SK-N-SH (cell line): ENCODE data around the gene GRIK5. TPM values are rescaled to one million over a fixed set of nuclear protein-coding genes. Genes with fewer than 3 reads are reported as not detected.
A peak's percentile ranks its signal among the peaks of the same experiment; 100 is the strongest.
"Not testable (repeated sequence)": the region's sequence is repeated elsewhere in the genome, so short reads cannot be mapped to it uniquely, and the experiment has no call there.

ENCODE experiments used
- CTCF ChIA-PET: fragments of 300-600, 350-600 bp; formaldehyde crosslinking; extraction: SDS; loops from one replicate; lab custom pipeline; 2021; lab: Yijun Ruan, JAX
- POLR2A ChIA-PET: fragments of 350-600 bp; sonication (Branson Sonifier 250); formaldehyde crosslinking; extraction: SDS; loops from one replicate; lab custom pipeline; 2020; ENCODE audit warnings: antibody characterized with exemption, inconsistent platforms; lab: Yijun Ruan, JAX
- DNase-seq: peaks from one replicate; pipeline ENCODE4 v3.0.0; 2012
- H2AFZ ChIP-seq: fragments of 200-600 bp; sonication (generic); 2 replicates; pipeline ENCODE4 v1.8.1; 2016; ENCODE audit warnings: antibody characterized with exemption, mild to moderate bottlenecking, low read depth
- H3F3A ChIP-seq: fragments of 200-600 bp; sonication (generic); replicated peaks from 2 replicates; pipeline ENCODE3; 2016; ENCODE audit warnings: antibody characterized with exemption, mild to moderate bottlenecking; ENCODE audit not compliant: insufficient read depth
- H3K27ac ChIP-seq, 2 experiments: fragments of 200-500 bp in 1 of 2; fragments of 200-600 bp in 1 of 2; sonication (Bioruptor generic) in 1 of 2; sonication (generic), shearing (Covaris generic) in 1 of 2; 2 replicates each; pipeline versions ENCODE4 v1.5.1 to v1.6.1; 2014 to 2016; ENCODE audit warnings: low read depth in 2 of 2, inconsistent platforms in 1 of 2, low read length in 1 of 2, mild to moderate bottlenecking in 1 of 2, mixed read lengths in 1 of 2
- H3K27me3 ChIP-seq: fragments of 200-600 bp; sonication (generic), shearing (Covaris generic); 2 replicates; pipeline ENCODE4 v1.6.1; 2016; ENCODE audit warnings: mixed run types; ENCODE audit not compliant: insufficient read depth
- H3K36me3 ChIP-seq, 2 experiments: fragments of 200-500 bp in 1 of 2; fragments of 200-600 bp in 1 of 2; sonication (Bioruptor generic) in 1 of 2; sonication (generic) in 1 of 2; replicated peaks in 1 of 2; 2 replicates each; pipeline versions ENCODE3 to v1.5.1; 2014 to 2016; ENCODE audit warnings: low read length in 1 of 2, mild to moderate bottlenecking in 1 of 2; ENCODE audit not compliant: insufficient read depth in 2 of 2, control insufficient read depth in 1 of 2
- H3K4me1 ChIP-seq, 2 experiments: fragments of 200-500 bp in 1 of 2; fragments of 200-600 bp in 1 of 2; sonication (Bioruptor generic) in 1 of 2; sonication (generic), shearing (Covaris generic) in 1 of 2; 2 replicates each; pipeline versions ENCODE4 v1.5.1 to v1.6.1; 2014 to 2016; ENCODE audit warnings: low read depth in 1 of 2, low read length in 1 of 2, mixed run types in 1 of 2; ENCODE audit not compliant: insufficient read depth in 2 of 2, control insufficient read depth in 1 of 2
- H3K4me2 ChIP-seq: fragments of 200-600 bp; sonication (generic), shearing (Covaris generic); 2 replicates; pipeline ENCODE4 v1.6.1; 2017; ENCODE audit warnings: mixed run types
- H3K4me3 ChIP-seq, 2 experiments: fragments of 200-500 bp in 1 of 2; fragments of 200-600 bp in 1 of 2; sonication (Bioruptor generic) in 1 of 2; sonication (generic), shearing (Covaris generic) in 1 of 2; 2 replicates each; pipeline versions ENCODE4 v1.5.1 to v1.8.1; 2014 to 2016; ENCODE audit warnings: low read depth in 2 of 2, inconsistent platforms in 1 of 2, low read length in 1 of 2, mild to moderate bottlenecking in 1 of 2, mixed read lengths in 1 of 2, moderate library complexity in 1 of 2
- H3K79me2 ChIP-seq: fragments of 200-600 bp; sonication (generic); 2 replicates; pipeline ENCODE4 v1.8.1; 2017; ENCODE audit warnings: mild to moderate bottlenecking; ENCODE audit not compliant: insufficient read depth
- H3K9ac ChIP-seq: fragments of 200-600 bp; sonication (generic); 2 replicates; pipeline ENCODE4 v1.6.1; 2017; ENCODE audit warnings: mixed run types
- H3K9me2 ChIP-seq: fragments of 200-600 bp; sonication (generic); 2 replicates; pipeline ENCODE4 v1.6.1; 2017; ENCODE audit warnings: mixed run types
- H3K9me3 ChIP-seq: fragments of 200-600 bp; sonication (generic); 2 replicates; pipeline ENCODE4 v1.6.1; 2017; ENCODE audit warnings: mixed run types, mild to moderate bottlenecking, moderate library complexity
- H4K20me1 ChIP-seq: fragments of 200-600 bp; sonication (generic); 2 replicates; pipeline ENCODE4 v1.6.1; 2017; ENCODE audit warnings: mild to moderate bottlenecking, mixed run types; ENCODE audit not compliant: insufficient read depth
- MXI1 ChIP-seq: IDR thresholded peaks from 2 replicates; pipeline ENCODE4 v1.6.1; 2012; ENCODE audit warnings: mild to moderate bottlenecking, low read depth, low read length, improper control_type of control experiment
- RFX5 ChIP-seq: IDR thresholded peaks from 2 replicates; pipeline ENCODE4 v1.6.1; 2012; ENCODE audit warnings: mild to moderate bottlenecking, improper control_type of control experiment, low read length
- WGBS: methylation state at CpG from one replicate; pipeline ENCODE4 v1.1.6; 2017; ENCODE audit warnings: low lambda C conversion rate; 5-methylcytosine and 5-hydroxymethylcytosine counted together
- polyA plus RNA-seq, 3 experiments: library from polyadenylated mRNA; depleted of rRNA; stranded (reverse); fragments of >200 nt; gene quantifications; 2 replicates each; pipeline ENCODE4 v1.2.3, GENCODE V29; 2012
- TF ChIP-seq, protein P1 (sequence below): IDR thresholded peaks from 2 replicates; pipeline ENCODE4; 2012
- TF ChIP-seq, protein P2 (sequence below): fragments of 150-350 bp; IDR thresholded peaks from 2 replicates; pipeline ENCODE4 v1.6.1; 2016; ENCODE audit warnings: mild to moderate bottlenecking, low read depth, low read length

The GRIK5 gene
- polyA plus RNA-seq, 1 of the 3 experiments (the other 2 are of a cell fraction): 2.4 TPM

DNA sequence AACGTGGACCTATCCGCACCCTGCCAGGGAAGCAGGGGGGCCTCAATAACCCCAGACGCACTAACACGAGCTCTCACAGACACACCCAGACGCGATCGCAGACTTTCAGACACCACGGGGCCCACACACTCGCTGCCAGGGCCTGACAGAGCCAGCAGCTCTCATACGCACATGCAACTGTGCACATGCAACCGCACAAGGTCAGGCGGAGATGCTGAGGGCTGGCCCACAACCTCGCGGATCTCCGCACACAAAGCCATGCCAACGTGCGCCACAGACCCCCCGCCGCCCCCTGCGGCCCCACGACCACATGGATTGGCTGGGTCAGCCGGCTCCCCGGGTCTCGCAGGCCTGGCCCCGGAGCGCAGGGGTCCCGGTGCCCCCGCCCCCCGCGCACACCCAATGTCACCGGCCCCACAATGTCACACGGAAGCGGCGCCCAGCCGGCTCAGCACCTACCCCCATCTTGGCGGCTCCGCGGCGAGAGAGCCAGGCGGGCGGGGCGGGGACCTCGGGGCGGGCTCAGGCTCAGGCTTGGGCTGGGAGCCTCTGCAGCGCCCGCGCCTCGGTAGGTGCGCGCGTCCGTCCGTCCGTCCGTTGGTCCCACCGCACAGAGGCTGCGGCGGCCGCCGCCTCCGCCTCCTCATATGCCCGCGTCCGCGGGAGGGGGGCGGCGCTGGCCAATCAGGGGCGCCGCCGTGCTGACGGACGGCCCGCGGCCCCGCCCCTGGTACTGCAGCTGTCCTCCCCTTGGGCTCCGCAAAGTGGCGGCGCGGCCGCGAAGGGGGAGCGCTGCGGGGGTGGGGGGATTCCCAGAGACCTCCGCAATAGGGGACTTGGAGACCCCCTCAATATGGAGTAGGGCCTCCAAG, 76.2 kb downstream of the GRIK5 start, which contains the start of gene ATP1A3:
Gene ATP1A3 (minus strand): TSS at position 619 of the 872 bp plus-strand sequence. CDS start 154 bp downstream, at position 465.
- WGBS: 2% methylated on average over 40 of the region's 84 CpGs

DNA sequence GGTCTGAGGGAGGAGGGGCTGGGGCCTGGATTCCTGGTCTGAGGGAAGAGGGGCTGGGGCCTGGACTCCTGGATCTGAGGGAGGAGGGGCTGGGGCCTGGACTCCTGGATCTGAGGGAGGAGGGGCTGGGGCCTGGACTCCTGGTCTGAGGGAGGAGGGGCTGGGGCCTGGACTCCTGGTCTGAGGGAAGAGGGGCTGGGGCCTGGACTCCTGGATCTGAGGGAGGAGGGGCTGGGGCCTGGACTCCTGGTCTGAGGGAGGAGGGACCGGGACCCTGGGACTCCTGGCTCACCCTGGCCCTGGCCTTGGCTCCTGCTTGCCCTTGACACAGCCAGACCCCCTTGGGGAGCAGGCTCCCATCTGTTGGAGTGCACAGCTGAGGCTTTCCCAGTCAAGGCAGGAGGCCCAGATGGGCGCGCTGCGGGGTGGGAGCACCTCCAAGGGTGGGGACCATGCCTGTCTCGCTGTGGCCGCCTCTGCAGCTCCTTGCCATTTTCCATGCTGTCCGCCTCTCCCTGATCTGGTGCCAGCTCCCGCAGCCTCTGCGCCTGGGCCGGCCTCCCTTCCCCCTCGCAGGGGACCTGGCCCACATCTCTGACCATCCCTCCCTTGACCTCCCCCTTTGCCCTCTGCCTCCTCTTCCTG, 78.0 kb downstream of the GRIK5 start:
- not testable (repeated sequence) for H3K36me3 ChIP-seq, H3K79me2 ChIP-seq, H4K20me1 ChIP-seq, H3K27ac ChIP-seq, H3K9ac ChIP-seq, H3K9me2 ChIP-seq, H3K4me2 ChIP-seq, H3K4me3 ChIP-seq, H3K9me3 ChIP-seq, H2AFZ ChIP-seq, H3F3A ChIP-seq
- DNase-seq: peak; percentile 48
- peaks cover 22% of the 10 kb centered on the region; the same call in 1 of the 2 replicates for H3K27me3 ChIP-seq
- ChIA-PET CTCF (interaction anchor here (1.5 kb wide), 1 partner anchor 43 kb away, joined by 6 read pairs; no protein-coding TSS in a partner anchor), POLR2A (interaction anchor here (1.0 kb wide), 1 partner anchor 132 kb away, joined by 4 read pairs; the partner anchor contains the start of gene RPS19)
- WGBS: 71% methylated on average over 5 of the region's 11 CpGs
- H3K4me1 ChIP-seq: peaks cover 0 to 38% of the 10 kb centered on the region in 2 experiments; a peak in 1 of 4 replicates

More for the DNA sequence above, 76.2 kb downstream of the GRIK5 start, which contains the start of gene ATP1A3:
- H3K4me1 ChIP-seq: peaks cover 0 to 50% of the 10 kb centered on the region in 2 experiments; a peak in 1 of 4 replicates
- H3F3A ChIP-seq: no peaks in the 10 kb centered on the region
- peak within 1 kb of the TSS; percentile 82 for H3K4me2 ChIP-seq
- no peaks in the 10 kb centered on the region for H3K9me3 ChIP-seq
- peaks cover 23% of the 10 kb centered on the region; the same call in 1 of the 2 replicates for H3K27me3 ChIP-seq
- no peak within 1 kb of the TSS for H3K9ac ChIP-seq
- H3K36me3 ChIP-seq: no peaks in the 10 kb centered on the region
- no peaks in the 10 kb centered on the region for H4K20me1 ChIP-seq
- H3K9me2 ChIP-seq: no peaks in the 10 kb centered on the region
- H3K79me2 ChIP-seq: no peaks in the 10 kb centered on the region
- TF ChIP-seq, protein P1, sequence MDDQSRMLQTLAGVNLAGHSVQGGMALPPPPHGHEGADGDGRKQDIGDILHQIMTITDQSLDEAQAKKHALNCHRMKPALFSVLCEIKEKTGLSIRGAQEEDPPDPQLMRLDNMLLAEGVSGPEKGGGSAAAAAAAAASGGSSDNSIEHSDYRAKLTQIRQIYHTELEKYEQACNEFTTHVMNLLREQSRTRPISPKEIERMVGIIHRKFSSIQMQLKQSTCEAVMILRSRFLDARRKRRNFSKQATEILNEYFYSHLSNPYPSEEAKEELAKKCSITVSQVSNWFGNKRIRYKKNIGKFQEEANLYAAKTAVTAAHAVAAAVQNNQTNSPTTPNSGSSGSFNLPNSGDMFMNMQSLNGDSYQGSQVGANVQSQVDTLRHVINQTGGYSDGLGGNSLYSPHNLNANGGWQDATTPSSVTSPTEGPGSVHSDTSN: peak; percentile 96
- TF ChIP-seq MXI1: peak; percentile 71; the same call in 1 of the 2 replicates
- peak; percentile 31; the same call in 1 of the 2 replicates for TF ChIP-seq RFX5
- TF ChIP-seq, protein P2, sequence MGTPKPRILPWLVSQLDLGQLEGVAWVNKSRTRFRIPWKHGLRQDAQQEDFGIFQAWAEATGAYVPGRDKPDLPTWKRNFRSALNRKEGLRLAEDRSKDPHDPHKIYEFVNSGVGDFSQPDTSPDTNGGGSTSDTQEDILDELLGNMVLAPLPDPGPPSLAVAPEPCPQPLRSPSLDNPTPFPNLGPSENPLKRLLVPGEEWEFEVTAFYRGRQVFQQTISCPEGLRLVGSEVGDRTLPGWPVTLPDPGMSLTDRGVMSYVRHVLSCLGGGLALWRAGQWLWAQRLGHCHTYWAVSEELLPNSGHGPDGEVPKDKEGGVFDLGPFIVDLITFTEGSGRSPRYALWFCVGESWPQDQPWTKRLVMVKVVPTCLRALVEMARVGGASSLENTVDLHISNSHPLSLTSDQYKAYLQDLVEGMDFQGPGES: no peak
- H2AFZ ChIP-seq: peak within 1 kb of the TSS; percentile 35; the same call in 1 of the 2 replicates
- ChIA-PET POLR2A (interaction anchor here (0.6 to 1.0 kb wide), 6 partner anchors 10 to 212 kb away, joined by 3 to 4 read pairs (median 4); partner anchors contain the start of gene RABAC1), CTCF (interaction anchor here (1.0 to 1.5 kb wide), 3 partner anchors 12 to 42 kb away, joined by 3 to 6 read pairs (median 3); no protein-coding TSS in a partner anchor)
- peak; percentile 95 for DNase-seq
- H3K27ac ChIP-seq: peak within 1 kb of the TSS in 1 of 2 experiments; percentile 70; a peak in 2 of 4 replicates
- peak within 1 kb of the TSS; percentile 47 to 54; a peak in 3 of 4 replicates for H3K4me3 ChIP-seq
